ENCODE data around the gene TTC9. TPM values are rescaled to one million over a fixed set of nuclear protein-coding genes. Genes with fewer than 3 reads are reported as not detected.

TTC9 gene
- total and polyA plus RNA-seq, 2 experiments from 2014 or later: 10.3 to 34.2 TPM

- no peak overlapping the region for H3K4me3 Mint-ChIP-seq
- peaks cover 12% of the 10 kb centered on the region for H3K4me1 Mint-ChIP-seq
- ATAC-seq: no peak
Measured at GRCh38 chr14:70722418-70722817, 80.7 kb downstream of the TTC9 start.

More at GRCh38 chr14:70722418-70722817, 80.7 kb downstream of the TTC9 start:
- no peak for TF ChIP-seq STAT1 (IDR thresholded peaks at IDR 0.05; ENCODE audit: unreplicated experiment)
- no peak for TF ChIP-seq EZH2 (IDR thresholded peaks at IDR 0.05; ENCODE audit: low read depth, unreplicated experiment)
- no peak for TF ChIP-seq POLR2AphosphoS5 (IDR thresholded peaks at IDR 0.05; ENCODE audit: low read depth)
- TF ChIP-seq ETS1 (IDR thresholded peaks at IDR 0.05): no peak
- no peak for TF ChIP-seq NANOG (IDR thresholded peaks at IDR 0.05; ENCODE audit: borderline replicate concordance)
- TF ChIP-seq ZNF114 (CRISPR knock-in tag; IDR thresholded peaks at IDR 0.05): no peak
- TF ChIP-seq ZNF331 (CRISPR knock-in tag; IDR thresholded peaks at IDR 0.05; ENCODE audit: low read depth): no peak
- TF ChIP-seq, protein P1, sequence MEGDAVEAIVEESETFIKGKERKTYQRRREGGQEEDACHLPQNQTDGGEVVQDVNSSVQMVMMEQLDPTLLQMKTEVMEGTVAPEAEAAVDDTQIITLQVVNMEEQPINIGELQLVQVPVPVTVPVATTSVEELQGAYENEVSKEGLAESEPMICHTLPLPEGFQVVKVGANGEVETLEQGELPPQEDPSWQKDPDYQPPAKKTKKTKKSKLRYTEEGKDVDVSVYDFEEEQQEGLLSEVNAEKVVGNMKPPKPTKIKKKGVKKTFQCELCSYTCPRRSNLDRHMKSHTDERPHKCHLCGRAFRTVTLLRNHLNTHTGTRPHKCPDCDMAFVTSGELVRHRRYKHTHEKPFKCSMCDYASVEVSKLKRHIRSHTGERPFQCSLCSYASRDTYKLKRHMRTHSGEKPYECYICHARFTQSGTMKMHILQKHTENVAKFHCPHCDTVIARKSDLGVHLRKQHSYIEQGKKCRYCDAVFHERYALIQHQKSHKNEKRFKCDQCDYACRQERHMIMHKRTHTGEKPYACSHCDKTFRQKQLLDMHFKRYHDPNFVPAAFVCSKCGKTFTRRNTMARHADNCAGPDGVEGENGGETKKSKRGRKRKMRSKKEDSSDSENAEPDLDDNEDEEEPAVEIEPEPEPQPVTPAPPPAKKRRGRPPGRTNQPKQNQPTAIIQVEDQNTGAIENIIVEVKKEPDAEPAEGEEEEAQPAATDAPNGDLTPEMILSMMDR (conservative IDR thresholded peaks at IDR 0.05; ENCODE audit: low read depth in 2 of 2): no peak
- no peak for TF ChIP-seq JUNB (IDR thresholded peaks at IDR 0.05; ENCODE audit: unreplicated experiment)
- no peak for TF ChIP-seq ZNF462 (CRISPR knock-in tag; IDR thresholded peaks at IDR 0.05)
- no peak for TF ChIP-seq EZH2phosphoT487 (IDR thresholded peaks at IDR 0.05; ENCODE audit: unreplicated experiment)
- no peak for TF ChIP-seq CREB1 (CRISPR knock-in tag; IDR thresholded peaks at IDR 0.05; ENCODE audit: low read depth)
- TF ChIP-seq, protein P2, sequence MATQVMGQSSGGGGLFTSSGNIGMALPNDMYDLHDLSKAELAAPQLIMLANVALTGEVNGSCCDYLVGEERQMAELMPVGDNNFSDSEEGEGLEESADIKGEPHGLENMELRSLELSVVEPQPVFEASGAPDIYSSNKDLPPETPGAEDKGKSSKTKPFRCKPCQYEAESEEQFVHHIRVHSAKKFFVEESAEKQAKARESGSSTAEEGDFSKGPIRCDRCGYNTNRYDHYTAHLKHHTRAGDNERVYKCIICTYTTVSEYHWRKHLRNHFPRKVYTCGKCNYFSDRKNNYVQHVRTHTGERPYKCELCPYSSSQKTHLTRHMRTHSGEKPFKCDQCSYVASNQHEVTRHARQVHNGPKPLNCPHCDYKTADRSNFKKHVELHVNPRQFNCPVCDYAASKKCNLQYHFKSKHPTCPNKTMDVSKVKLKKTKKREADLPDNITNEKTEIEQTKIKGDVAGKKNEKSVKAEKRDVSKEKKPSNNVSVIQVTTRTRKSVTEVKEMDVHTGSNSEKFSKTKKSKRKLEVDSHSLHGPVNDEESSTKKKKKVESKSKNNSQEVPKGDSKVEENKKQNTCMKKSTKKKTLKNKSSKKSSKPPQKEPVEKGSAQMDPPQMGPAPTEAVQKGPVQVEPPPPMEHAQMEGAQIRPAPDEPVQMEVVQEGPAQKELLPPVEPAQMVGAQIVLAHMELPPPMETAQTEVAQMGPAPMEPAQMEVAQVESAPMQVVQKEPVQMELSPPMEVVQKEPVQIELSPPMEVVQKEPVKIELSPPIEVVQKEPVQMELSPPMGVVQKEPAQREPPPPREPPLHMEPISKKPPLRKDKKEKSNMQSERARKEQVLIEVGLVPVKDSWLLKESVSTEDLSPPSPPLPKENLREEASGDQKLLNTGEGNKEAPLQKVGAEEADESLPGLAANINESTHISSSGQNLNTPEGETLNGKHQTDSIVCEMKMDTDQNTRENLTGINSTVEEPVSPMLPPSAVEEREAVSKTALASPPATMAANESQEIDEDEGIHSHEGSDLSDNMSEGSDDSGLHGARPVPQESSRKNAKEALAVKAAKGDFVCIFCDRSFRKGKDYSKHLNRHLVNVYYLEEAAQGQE (IDR thresholded peaks at IDR 0.05; ENCODE audit: unreplicated experiment): no peak
- no peak overlapping the region; the same call in 1 of the 2 replicates for H3K27ac Mint-ChIP-seq
- Histone ChIP-seq H2AFZ (no peak overlapping the region), H4K20me1 (replicated peaks; ENCODE audit: insufficient read depth) (no peaks in the 10 kb centered on the region; the same call in 1 of the 2 replicates), H3K79me2 (replicated peaks; ENCODE audit: insufficient read depth) (no peaks in the 10 kb centered on the region), H3K27ac (ENCODE audit: low read depth) (no peak overlapping the region), H3K9me2 (ENCODE audit: insufficient read depth) (no peaks in the 10 kb centered on the region), H3K4me2 (no peak overlapping the region), H3K36me3 (ENCODE audit: insufficient read depth) (no peaks in the 10 kb centered on the region), H3K4me1 (ENCODE audit: insufficient read depth) (no peaks in the 10 kb centered on the region), H3K4me3 (no peak overlapping the region), H3F3A (replicated peaks; ENCODE audit: low read depth) (no peaks in the 10 kb centered on the region), H3K27me3 (ENCODE audit: insufficient read depth) (no peaks in the 10 kb centered on the region)
- no peaks in the 10 kb centered on the region for H3K36me3 Mint-ChIP-seq (ENCODE audit: low read depth)
- DNase-seq (ENCODE audit: low spot score): no peak
- H3K27me3 Mint-ChIP-seq (ENCODE audit: insufficient read depth, low read depth, poor library complexity): peaks cover 4% of the 10 kb centered on the region
- no peaks in the 10 kb centered on the region for H3K9me3 Mint-ChIP-seq
